Glutamatergic neuron (in vitro differentiated cells): ENCODE measurements around the gene GNAI3. TPM values are rescaled to one million over a fixed set of nuclear protein-coding genes. Genes with fewer than 3 reads are reported as not detected.

Experiments
- DNase-seq: peaks from one replicate; pipeline ENCODE4 v3.0.0; 2022
- H3K27ac Mint-ChIP-seq: one replicate; pipeline ENCODE4 v1.8.0; 2020; ENCODE audit warnings: mild to moderate bottlenecking, mixed read lengths, inconsistent platforms; ENCODE audit not compliant: unreplicated experiment
- H3K27me3 Mint-ChIP-seq: one replicate; pipeline ENCODE4 v1.8.0; 2020; ENCODE audit warnings: mild to moderate bottlenecking, moderate library complexity, mixed read lengths, inconsistent platforms; ENCODE audit not compliant: unreplicated experiment
- H3K36me3 Mint-ChIP-seq: one replicate; pipeline ENCODE4 v1.8.0; 2020; ENCODE audit warnings: mild to moderate bottlenecking, mixed read lengths, inconsistent platforms; ENCODE audit not compliant: unreplicated experiment
- H3K4me1 Mint-ChIP-seq: one replicate; pipeline ENCODE4 v1.8.0; 2020; ENCODE audit warnings: mild to moderate bottlenecking, low read depth, mixed read lengths, inconsistent platforms; ENCODE audit not compliant: unreplicated experiment
- H3K4me3 Mint-ChIP-seq: one replicate; pipeline ENCODE4 v1.8.0; 2020; ENCODE audit warnings: mild to moderate bottlenecking, mixed read lengths, inconsistent platforms; ENCODE audit not compliant: unreplicated experiment
- H3K9me3 Mint-ChIP-seq: one replicate; pipeline ENCODE4 v1.8.0; 2020; ENCODE audit warnings: mild to moderate bottlenecking, moderate library complexity, mixed read lengths, inconsistent platforms; ENCODE audit not compliant: unreplicated experiment
- total RNA-seq: library from RNA; stranded (reverse); fragmentation: NEBNext Ultra II Directional; extraction: Animal tissue kit (Norgen Biotek cat#: 25700); gene quantifications from one replicate; pipeline ENCODE4 v1.2.1, GENCODE V29; 2021; ENCODE audit not compliant: unreplicated experiment
- TF ChIP-seq, protein P1 (sequence below): fragments of 200-600 bp; sonication (generic); IDR thresholded peaks from one replicate; pipeline ENCODE4 v1.5.0; 2021; ENCODE audit not compliant: partially characterized antibody, unreplicated experiment

The GNAI3 gene
- total RNA-seq, 1 donor from 2014 or later: 13.8 TPM

DNA sequence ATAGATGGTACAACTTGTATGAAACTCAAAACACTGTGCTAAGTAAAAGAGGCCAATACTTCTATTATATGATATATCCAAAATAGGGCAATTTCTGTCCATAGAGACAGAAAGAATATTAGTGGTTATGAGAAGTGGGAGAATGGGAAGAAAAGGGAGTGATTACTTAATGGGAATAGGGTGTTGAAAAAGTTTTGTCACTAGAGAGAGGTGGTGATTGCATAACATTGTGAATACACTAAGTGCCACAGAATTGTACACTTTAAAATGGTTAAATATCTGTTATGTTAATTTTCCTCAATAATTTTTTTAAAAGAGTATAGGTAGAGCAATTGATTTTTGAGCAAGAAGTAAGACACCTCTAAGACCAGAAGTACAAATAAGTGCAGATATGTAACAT lies 41.3 kb downstream of the GNAI3 start:
- H3K4me3 Mint-ChIP-seq: no peak overlapping the region
- H3K36me3 Mint-ChIP-seq: no peaks in the 10 kb centered on the region
- no peak overlapping the region for H3K27ac Mint-ChIP-seq
- TF ChIP-seq, protein P1, sequence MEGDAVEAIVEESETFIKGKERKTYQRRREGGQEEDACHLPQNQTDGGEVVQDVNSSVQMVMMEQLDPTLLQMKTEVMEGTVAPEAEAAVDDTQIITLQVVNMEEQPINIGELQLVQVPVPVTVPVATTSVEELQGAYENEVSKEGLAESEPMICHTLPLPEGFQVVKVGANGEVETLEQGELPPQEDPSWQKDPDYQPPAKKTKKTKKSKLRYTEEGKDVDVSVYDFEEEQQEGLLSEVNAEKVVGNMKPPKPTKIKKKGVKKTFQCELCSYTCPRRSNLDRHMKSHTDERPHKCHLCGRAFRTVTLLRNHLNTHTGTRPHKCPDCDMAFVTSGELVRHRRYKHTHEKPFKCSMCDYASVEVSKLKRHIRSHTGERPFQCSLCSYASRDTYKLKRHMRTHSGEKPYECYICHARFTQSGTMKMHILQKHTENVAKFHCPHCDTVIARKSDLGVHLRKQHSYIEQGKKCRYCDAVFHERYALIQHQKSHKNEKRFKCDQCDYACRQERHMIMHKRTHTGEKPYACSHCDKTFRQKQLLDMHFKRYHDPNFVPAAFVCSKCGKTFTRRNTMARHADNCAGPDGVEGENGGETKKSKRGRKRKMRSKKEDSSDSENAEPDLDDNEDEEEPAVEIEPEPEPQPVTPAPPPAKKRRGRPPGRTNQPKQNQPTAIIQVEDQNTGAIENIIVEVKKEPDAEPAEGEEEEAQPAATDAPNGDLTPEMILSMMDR: no peak
- peaks cover 2% of the 10 kb centered on the region for H3K27me3 Mint-ChIP-seq
- H3K4me1 Mint-ChIP-seq: no peaks in the 10 kb centered on the region
- DNase-seq: no peak
- H3K9me3 Mint-ChIP-seq: peaks cover 4% of the 10 kb centered on the region

DNA sequence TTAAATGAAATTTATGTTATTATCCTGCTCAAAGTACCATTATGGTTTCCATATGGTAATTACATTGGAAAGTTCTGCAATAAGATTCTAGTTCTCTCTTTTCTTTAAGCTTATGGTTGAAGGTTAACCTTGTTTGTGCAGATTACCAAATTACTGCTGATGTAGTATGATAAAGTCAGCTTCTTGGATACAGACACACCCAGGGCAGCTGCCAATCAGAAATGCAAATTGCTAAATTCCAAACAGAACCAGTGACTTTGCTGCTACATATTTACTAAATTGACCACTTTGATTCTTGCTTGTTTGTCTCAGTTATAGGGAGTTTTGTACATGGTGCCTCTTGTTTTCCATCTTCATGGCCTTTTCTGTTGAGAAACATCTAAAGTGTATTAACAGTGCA lies 44.5 kb downstream of the GNAI3 start:
- no peaks in the 10 kb centered on the region for H3K4me1 Mint-ChIP-seq
- no peak for DNase-seq
- TF ChIP-seq, protein P1: no peak
- H3K27ac Mint-ChIP-seq: no peak overlapping the region
- H3K9me3 Mint-ChIP-seq: peaks cover 4% of the 10 kb centered on the region
- no peaks in the 10 kb centered on the region for H3K27me3 Mint-ChIP-seq
- no peak overlapping the region for H3K4me3 Mint-ChIP-seq
- H3K36me3 Mint-ChIP-seq: no peaks in the 10 kb centered on the region

- Mint-ChIP-seq H3K4me3 (no peak overlapping the region), H3K9me3 (no peaks in the 10 kb centered on the region), H3K27ac (no peak overlapping the region), H3K27me3 (no peaks in the 10 kb centered on the region), H3K36me3 (no peaks in the 10 kb centered on the region), H3K4me1 (no peaks in the 10 kb centered on the region)
- TF ChIP-seq, protein P1: no peak
- no peak for DNase-seq
These were observed 47.1 kb downstream of the GNAI3 start for GRCh38 chr1:109595531-109595930.

- Mint-ChIP-seq H3K27me3 (no peaks in the 10 kb centered on the region), H3K4me3 (no peak overlapping the region), H3K36me3 (no peaks in the 10 kb centered on the region), H3K27ac (no peak overlapping the region), H3K9me3 (no peaks in the 10 kb centered on the region), H3K4me1 (no peaks in the 10 kb centered on the region)
- TF ChIP-seq, protein P1: no peak
- no peak for DNase-seq
These were observed 49.7 kb downstream of the GNAI3 start for GRCh38 chr1:109598156-109598555.

GRCh38 chr1:109598655-109599054 lies 50.2 kb downstream of the GNAI3 start:
- H3K27ac Mint-ChIP-seq: peak overlapping the region; percentile 25
- H3K36me3 Mint-ChIP-seq: no peaks in the 10 kb centered on the region
- H3K27me3 Mint-ChIP-seq: no peaks in the 10 kb centered on the region
- no peak overlapping the region for H3K4me3 Mint-ChIP-seq
- H3K9me3 Mint-ChIP-seq: no peaks in the 10 kb centered on the region
- TF ChIP-seq, protein P1: peak; percentile 34
- no peak for DNase-seq
- H3K4me1 Mint-ChIP-seq: no peaks in the 10 kb centered on the region
